Activated CD4-positive, alpha-beta T cell treated with anti-CD3 and anti-CD28 coated beads, Interleukin-2, amount 50 U/mL, for 24 hours (primary cell): Measurements from ENCODE around the gene BMP6.
"Not testable (repeated sequence)": the region's sequence is repeated elsewhere in the genome, so short reads cannot be mapped to it uniquely, and the experiment has no call there.

Experiments used
- DNase-seq, 2 donors: peaks; one replicate each; pipeline ENCODE4 v3.0.0-alpha.2; 2020; ENCODE audit warnings: low read depth in 1 of 2, low spot score in 1 of 2

Gene BMP6

GRCh38 chr6:7786214-7786661 is 60.3 kb downstream of the BMP6 start:
- no peak for DNase-seq

- DNase-seq = no peak
Measured at GRCh38 chr6:7787137-7787608, 61.3 kb downstream of the BMP6 start.

- DNase-seq = no peak
Measured at GRCh38 chr6:7787731-7788130, 61.8 kb downstream of the BMP6 start.

- DNase-seq = no peak
Measured at GRCh38 chr6:7794509-7794908, 68.6 kb downstream of the BMP6 start.

GRCh38 chr6:7797386-7797785 is 71.5 kb downstream of the BMP6 start:
- DNase-seq = no peak

GRCh38 chr6:7798751-7799150 is 72.9 kb downstream of the BMP6 start:
- DNase-seq = no peak

- DNase-seq = no peak
Measured at GRCh38 chr6:7802662-7803061, 76.8 kb downstream of the BMP6 start.

- no peak for DNase-seq
Measured at GRCh38 chr6:7803214-7803613, 77.3 kb downstream of the BMP6 start.

- DNase-seq = no peak
Measured at GRCh38 chr6:7805078-7805849, 79.4 kb downstream of the BMP6 start.

GRCh38 chr6:7805850-7806214 is 79.9 kb downstream of the BMP6 start:
- no peak for DNase-seq

GRCh38 chr6:7806711-7807110 is 80.8 kb downstream of the BMP6 start:
- DNase-seq = no peak

- DNase-seq = no peak
Measured at GRCh38 chr6:7809346-7809745, 83.4 kb downstream of the BMP6 start.

GRCh38 chr6:7811441-7811840 is 85.5 kb downstream of the BMP6 start:
- no peak for DNase-seq

GRCh38 chr6:7812623-7813022 is 86.7 kb downstream of the BMP6 start:
- no peak for DNase-seq

- DNase-seq = no peak
Measured at GRCh38 chr6:7813193-7813592, 87.3 kb downstream of the BMP6 start.

- no peak for DNase-seq
Measured at GRCh38 chr6:7813704-7814103, 87.8 kb downstream of the BMP6 start.

GRCh38 chr6:7815716-7816115 is 89.8 kb downstream of the BMP6 start:
- no peak for DNase-seq

GRCh38 chr6:7817184-7817583 is 91.3 kb downstream of the BMP6 start:
- DNase-seq = not testable (repeated sequence)

GRCh38 chr6:7818257-7819214 is 92.6 kb downstream of the BMP6 start:
- DNase-seq = no peak

GRCh38 chr6:7819431-7820015 is 93.6 kb downstream of the BMP6 start:
- DNase-seq = no peak

- no peak for DNase-seq
Measured at GRCh38 chr6:7820288-7820835, 94.5 kb downstream of the BMP6 start.
